ENCODE data around the gene ATRAID.

ATRAID gene

GRCh38 chr2:27212626-27213471 lies 1.0 kb downstream of the ATRAID start:
- FAIRE-seq (no peak), DNase-seq (ENCODE audit: insufficient read length) (no peak)
- TF ChIP-seq POLR2A (IDR thresholded peaks at IDR 0.05; ENCODE audit: low read depth, low read length) (no peak), TAF1 (IDR thresholded peaks at IDR 0.05; ENCODE audit: borderline replicate concordance, low read depth, low read length) (no peak), POLR2AphosphoS5 (IDR thresholded peaks at IDR 0.05; ENCODE audit: low read depth, low read length) (no peak)

GRCh38 chr2:27214941-27215340 lies 3.1 kb downstream of the ATRAID start:
- TF ChIP-seq POLR2AphosphoS5 (IDR thresholded peaks at IDR 0.05; ENCODE audit: low read depth, low read length) (no peak), TAF1 (IDR thresholded peaks at IDR 0.05; ENCODE audit: borderline replicate concordance, low read depth, low read length) (no peak), POLR2A (IDR thresholded peaks at IDR 0.05; ENCODE audit: low read depth, low read length) (no peak)
- FAIRE-seq (no peak), DNase-seq (ENCODE audit: insufficient read length) (no peak)

GRCh38 chr2:27216416-27217137 lies 4.7 kb downstream of the ATRAID start:
- DNase-seq (ENCODE audit: insufficient read length): no peak
- no peak for FAIRE-seq
- no peak for TF ChIP-seq POLR2AphosphoS5 (IDR thresholded peaks at IDR 0.05; ENCODE audit: low read depth, low read length)
- no peak for TF ChIP-seq TAF1 (IDR thresholded peaks at IDR 0.05; ENCODE audit: borderline replicate concordance, low read depth, low read length)
- TF ChIP-seq POLR2A (IDR thresholded peaks at IDR 0.05; ENCODE audit: low read depth, low read length): no peak

- peak; percentile 92 for FAIRE-seq
- DNase-seq (ENCODE audit: insufficient read length): peak; percentile 87
- TF ChIP-seq POLR2A (IDR thresholded peaks at IDR 0.05; ENCODE audit: low read depth, low read length) (peak; percentile 86), TAF1 (IDR thresholded peaks at IDR 0.05; ENCODE audit: borderline replicate concordance, low read depth, low read length) (peak; percentile 75), POLR2AphosphoS5 (IDR thresholded peaks at IDR 0.05; ENCODE audit: low read depth, low read length) (peak; percentile 87)
Measured at GRCh38 chr2:27217173-27218121, 5.6 kb downstream of the ATRAID start, which contains the start of gene CAD. Gene CAD (plus strand): TSS chr2:27217369. CDS start chr2:27217552, 183 bp downstream.

GRCh38 chr2:27218614-27219013 lies 6.8 kb downstream of the ATRAID start:
- TF ChIP-seq TAF1 (IDR thresholded peaks at IDR 0.05; ENCODE audit: borderline replicate concordance, low read depth, low read length) (no peak), POLR2A (IDR thresholded peaks at IDR 0.05; ENCODE audit: low read depth, low read length) (no peak)
- DNase-seq (ENCODE audit: insufficient read length) (no peak), FAIRE-seq (no peak)

- FAIRE-seq (no peak), DNase-seq (ENCODE audit: insufficient read length) (no peak)
- TF ChIP-seq TAF1 (IDR thresholded peaks at IDR 0.05; ENCODE audit: borderline replicate concordance, low read depth, low read length): no peak
- no peak for TF ChIP-seq POLR2A (IDR thresholded peaks at IDR 0.05; ENCODE audit: low read depth, low read length)
- no peak for TF ChIP-seq POLR2AphosphoS5 (IDR thresholded peaks at IDR 0.05; ENCODE audit: low read depth, low read length)
Measured at GRCh38 chr2:27219091-27219490, 7.2 kb downstream of the ATRAID start.

- DNase-seq (ENCODE audit: insufficient read length): no peak
- TF ChIP-seq TAF1 (IDR thresholded peaks at IDR 0.05; ENCODE audit: borderline replicate concordance, low read depth, low read length) (no peak), POLR2A (IDR thresholded peaks at IDR 0.05; ENCODE audit: low read depth, low read length) (no peak), POLR2AphosphoS5 (IDR thresholded peaks at IDR 0.05; ENCODE audit: low read depth, low read length) (no peak)
- FAIRE-seq: no peak
Measured at GRCh38 chr2:27220091-27220490, 8.2 kb downstream of the ATRAID start.

- FAIRE-seq (no peak), DNase-seq (ENCODE audit: insufficient read length) (no peak)
- no peak for TF ChIP-seq POLR2AphosphoS5 (IDR thresholded peaks at IDR 0.05; ENCODE audit: low read depth, low read length)
- TF ChIP-seq TAF1 (IDR thresholded peaks at IDR 0.05; ENCODE audit: borderline replicate concordance, low read depth, low read length): no peak
- no peak for TF ChIP-seq POLR2A (IDR thresholded peaks at IDR 0.05; ENCODE audit: low read depth, low read length)
Measured at GRCh38 chr2:27221166-27221565, 9.3 kb downstream of the ATRAID start.

- no peak for FAIRE-seq
- DNase-seq (ENCODE audit: insufficient read length): no peak
- no peak for TF ChIP-seq TAF1 (IDR thresholded peaks at IDR 0.05; ENCODE audit: borderline replicate concordance, low read depth, low read length)
- no peak for TF ChIP-seq POLR2AphosphoS5 (IDR thresholded peaks at IDR 0.05; ENCODE audit: low read depth, low read length)
- TF ChIP-seq POLR2A (IDR thresholded peaks at IDR 0.05; ENCODE audit: low read depth, low read length): no peak
Measured at GRCh38 chr2:27222407-27222806, 10.6 kb downstream of the ATRAID start.

GRCh38 chr2:27223416-27223815 lies 11.6 kb downstream of the ATRAID start:
- TF ChIP-seq TAF1 (IDR thresholded peaks at IDR 0.05; ENCODE audit: borderline replicate concordance, low read depth, low read length) (no peak), POLR2AphosphoS5 (IDR thresholded peaks at IDR 0.05; ENCODE audit: low read depth, low read length) (no peak), POLR2A (IDR thresholded peaks at IDR 0.05; ENCODE audit: low read depth, low read length) (no peak)
- DNase-seq (ENCODE audit: insufficient read length) (no peak), FAIRE-seq (no peak)

GRCh38 chr2:27225526-27225925 lies 13.7 kb downstream of the ATRAID start:
- TF ChIP-seq POLR2A (IDR thresholded peaks at IDR 0.05; ENCODE audit: low read depth, low read length) (no peak), POLR2AphosphoS5 (IDR thresholded peaks at IDR 0.05; ENCODE audit: low read depth, low read length) (no peak), TAF1 (IDR thresholded peaks at IDR 0.05; ENCODE audit: borderline replicate concordance, low read depth, low read length) (no peak)
- no peak for DNase-seq (ENCODE audit: insufficient read length)
- FAIRE-seq: no peak
